VCaP (cell line): ENCODE measurements around the gene MEIS3.

Experiments
- H3K27ac ChIP-seq: fragments of 450-650 bp; 2 replicates; pipeline ENCODE4 v1.5.1; 2017
- CTCF ChIP-seq: fragments of 450-650 bp; conservative IDR thresholded peaks from 2 replicates; pipeline ENCODE4 v1.5.1; 2017; ENCODE audit warnings: mild to moderate bottlenecking, moderate library complexity

The MEIS3 gene

GRCh38 chr19:47376589-47377144, 42.7 kb downstream of the MEIS3 start:
- H3K27ac ChIP-seq: no peak overlapping the region
- TF ChIP-seq CTCF: no peak

DNA sequence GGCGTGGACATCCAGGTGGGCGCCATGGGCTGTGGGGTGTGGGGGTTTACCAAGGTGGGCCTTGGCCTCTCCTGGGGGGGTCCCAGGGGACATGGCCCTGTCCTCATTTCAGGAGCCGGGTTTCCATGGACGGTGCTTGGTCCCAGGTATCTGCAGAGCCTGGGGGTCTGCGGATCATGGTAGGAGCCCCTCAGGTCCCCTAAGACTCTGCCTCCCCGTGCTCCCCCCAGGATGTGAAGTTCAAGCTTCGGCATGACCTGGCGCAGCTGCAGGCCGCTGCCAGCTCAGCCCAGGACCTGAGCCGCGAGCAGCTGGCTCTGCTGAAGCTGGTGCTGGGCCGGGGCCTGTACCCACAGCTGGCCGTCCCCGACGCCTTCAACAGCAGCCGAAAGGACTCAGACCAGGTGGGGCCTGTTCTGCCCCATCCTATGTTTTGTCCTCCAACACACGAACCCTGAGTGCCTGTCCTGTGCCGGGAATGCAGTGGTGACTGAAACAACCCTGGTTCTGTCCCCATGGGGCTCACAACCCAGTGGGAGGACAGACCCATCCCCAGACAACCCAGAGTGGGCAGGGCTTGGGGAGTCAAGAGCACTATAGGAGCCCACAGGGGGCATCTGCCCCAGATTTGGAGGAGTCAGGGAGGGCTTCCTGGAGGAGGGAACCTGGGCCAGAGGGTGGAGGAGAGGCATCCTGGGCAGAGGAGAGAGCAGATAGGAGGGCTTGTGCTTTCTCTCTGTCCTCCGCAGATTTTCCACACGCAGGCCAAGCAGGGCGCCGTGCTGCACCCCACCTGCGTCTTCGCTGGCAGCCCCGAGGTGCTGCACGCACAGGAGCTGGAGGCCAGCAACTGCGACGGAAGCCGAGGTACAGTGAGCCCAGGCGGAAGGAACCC, 43.4 kb downstream of the MEIS3 start:
- TF ChIP-seq CTCF: no peak
- H3K27ac ChIP-seq: no peak overlapping the region

DNA sequence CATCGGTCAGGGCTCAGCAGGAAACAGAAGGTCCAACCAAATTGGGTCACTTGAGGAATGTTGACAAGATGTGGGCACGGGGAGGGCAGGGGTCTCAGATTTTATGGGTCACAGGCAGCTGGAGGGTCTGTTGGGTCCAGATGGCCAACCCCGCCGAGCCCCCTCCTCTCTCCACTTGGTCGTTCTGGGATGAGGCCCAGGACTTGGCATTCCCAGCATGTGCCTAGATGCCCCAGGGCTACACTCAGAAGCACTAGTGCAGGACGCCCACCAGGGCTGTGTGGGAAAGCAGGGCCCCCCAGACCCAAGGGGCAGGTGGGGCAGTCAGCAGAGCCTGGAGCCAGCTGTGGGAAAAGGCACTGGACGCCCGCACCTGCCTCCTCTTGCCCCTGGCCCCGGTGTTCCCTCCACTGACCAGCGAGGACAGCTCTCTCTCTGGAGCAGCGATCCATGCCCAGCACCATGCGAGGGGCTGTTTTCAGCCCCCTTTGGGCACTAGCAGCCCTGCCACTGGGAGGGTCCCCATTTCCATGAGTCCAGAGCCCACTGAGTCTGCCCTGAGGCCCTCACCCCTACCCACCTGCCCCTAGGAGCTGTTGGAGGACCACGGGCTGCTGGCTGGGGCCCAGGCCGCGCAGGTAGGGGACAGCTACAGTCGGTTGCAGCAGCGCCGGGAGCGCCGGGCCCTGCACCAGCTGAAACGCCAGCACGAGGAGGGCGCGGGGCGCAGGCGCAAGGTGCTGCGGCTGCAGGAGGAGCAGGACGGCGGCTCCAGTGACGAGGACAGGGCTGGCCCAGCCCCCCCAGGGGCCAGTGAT, 44.2 kb downstream of the MEIS3 start:
- H3K27ac ChIP-seq: no peak overlapping the region
- no peak for TF ChIP-seq CTCF

DNA sequence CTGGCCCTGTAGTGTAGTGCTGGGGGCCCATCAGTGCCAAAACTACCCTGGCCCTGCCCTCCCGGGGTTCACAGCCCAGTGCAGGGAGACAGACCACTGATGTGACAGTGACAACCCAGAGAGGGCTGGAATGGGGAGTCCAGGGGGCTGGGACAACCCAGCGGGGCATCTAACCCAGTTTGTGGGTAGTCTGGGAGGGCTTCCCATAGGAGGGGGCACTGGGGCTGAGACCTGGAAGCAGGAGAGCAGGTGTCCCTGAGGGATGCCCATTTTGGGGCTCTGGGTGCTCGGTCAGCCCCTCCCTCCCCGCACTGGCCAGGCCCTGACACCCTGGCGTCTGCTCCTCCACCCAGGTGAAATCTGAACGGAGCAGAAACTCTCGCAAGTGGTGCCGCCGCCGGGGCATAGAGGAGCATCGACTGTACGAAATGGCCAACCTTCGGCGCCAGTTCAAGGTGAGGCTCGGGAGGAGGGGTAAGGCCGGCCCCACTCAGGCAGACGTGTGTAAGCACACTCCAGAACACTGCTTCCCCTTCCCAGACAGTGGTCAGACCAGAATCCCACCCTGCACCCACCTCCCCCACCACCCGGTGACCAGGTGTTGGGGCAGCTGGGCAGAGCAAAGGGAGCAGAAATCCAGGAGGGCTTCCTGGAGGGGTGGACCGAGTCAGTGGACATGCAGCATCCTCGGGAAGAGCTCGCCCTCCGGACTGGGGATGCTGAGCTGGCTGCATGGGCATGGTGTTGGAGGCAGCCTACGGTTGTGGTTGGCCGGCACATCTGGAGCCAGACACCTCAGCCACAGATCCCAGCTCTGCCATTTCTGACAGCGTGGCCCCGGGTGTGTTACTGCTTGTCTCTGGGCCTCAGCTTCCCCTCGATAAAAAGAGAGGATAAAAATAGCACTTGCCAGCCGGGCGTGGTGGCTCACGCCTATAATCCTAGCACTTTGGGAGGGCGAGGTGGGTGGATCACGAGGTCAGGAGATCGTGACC, 45.8 kb downstream of the MEIS3 start:
- H3K27ac ChIP-seq: no peak overlapping the region
- no peak for TF ChIP-seq CTCF

DNA sequence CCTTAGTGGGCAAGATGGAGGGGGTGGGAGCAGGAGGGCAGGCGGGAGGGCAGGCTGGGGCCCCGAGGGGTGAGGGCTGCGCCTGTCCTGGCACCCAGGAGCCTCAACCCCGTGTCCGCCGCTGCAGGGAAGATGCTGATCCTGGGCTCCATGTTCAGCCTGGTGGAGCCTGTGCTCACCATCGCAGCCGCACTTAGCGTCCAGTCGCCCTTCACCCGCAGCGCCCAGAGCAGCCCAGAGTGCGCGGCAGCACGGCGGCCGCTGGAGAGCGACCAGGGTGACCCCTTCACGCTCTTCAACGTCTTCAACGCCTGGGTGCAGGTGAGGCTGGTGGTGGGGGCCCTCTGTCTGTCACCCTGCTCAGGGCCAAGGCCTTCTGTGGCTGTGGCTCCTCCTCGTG, 46.7 kb downstream of the MEIS3 start:
- TF ChIP-seq CTCF: no peak
- no peak overlapping the region for H3K27ac ChIP-seq

DNA sequence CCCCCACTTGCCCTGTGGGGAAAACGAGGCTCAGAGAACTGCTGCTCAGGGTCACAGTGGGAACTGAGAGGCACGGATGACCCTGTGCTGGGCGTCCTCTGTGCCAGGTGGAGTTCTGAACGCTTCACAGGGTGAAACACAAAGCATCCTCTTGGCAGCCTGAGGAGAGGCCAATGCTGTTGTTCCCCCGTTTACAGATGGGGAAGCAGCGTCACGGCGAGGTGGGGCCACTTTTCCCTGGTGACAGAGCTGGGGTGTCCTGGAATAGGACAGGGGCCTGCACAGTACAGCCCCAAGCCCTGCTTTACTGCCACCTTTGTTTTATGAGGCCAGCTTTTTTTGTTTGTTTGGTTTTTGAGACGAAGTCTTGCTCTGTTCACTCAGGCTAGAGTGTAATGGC, 48.1 kb downstream of the MEIS3 start:
- no peak for TF ChIP-seq CTCF
- no peak overlapping the region for H3K27ac ChIP-seq
